GM10266 (cell line): ENCODE data around the gene GLRX5.

ENCODE experiments used
- DNase-seq: peaks from one replicate; pipeline ENCODE4 v3.0.0; 2012; ENCODE audit errors: extremely low spot score
- TF ChIP-seq, protein P1 (sequence below): IDR thresholded peaks from 2 replicates; pipeline ENCODE4 v1.5.1; 2012; ENCODE audit warnings: mild to moderate bottlenecking, low read depth; ENCODE audit not compliant: control insufficient read depth, insufficient read depth; ENCODE audit errors: missing control alignments

GLRX5 gene

DNA sequence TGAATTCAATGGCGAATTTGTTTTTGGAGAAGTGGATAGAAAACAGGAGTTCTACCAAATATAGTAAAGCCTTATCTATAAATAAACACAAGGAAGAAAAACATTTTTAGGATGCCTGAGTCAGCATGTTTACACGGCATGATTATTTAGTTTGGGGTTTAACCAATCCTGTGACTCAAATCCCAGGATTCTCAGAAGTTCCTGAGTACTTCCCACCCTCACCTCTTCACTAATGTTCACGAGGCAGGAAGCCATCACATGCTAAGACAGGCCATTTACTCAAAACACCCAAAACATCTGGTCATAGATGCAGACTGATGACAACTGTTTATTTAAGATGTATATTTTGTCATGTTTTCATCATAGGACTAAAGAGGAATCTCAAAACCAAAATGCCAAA is 3.4 kb upstream of the GLRX5 start:
- DNase-seq = no peak
- TF ChIP-seq, protein P1, sequence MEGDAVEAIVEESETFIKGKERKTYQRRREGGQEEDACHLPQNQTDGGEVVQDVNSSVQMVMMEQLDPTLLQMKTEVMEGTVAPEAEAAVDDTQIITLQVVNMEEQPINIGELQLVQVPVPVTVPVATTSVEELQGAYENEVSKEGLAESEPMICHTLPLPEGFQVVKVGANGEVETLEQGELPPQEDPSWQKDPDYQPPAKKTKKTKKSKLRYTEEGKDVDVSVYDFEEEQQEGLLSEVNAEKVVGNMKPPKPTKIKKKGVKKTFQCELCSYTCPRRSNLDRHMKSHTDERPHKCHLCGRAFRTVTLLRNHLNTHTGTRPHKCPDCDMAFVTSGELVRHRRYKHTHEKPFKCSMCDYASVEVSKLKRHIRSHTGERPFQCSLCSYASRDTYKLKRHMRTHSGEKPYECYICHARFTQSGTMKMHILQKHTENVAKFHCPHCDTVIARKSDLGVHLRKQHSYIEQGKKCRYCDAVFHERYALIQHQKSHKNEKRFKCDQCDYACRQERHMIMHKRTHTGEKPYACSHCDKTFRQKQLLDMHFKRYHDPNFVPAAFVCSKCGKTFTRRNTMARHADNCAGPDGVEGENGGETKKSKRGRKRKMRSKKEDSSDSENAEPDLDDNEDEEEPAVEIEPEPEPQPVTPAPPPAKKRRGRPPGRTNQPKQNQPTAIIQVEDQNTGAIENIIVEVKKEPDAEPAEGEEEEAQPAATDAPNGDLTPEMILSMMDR = no peak

GRCh38 chr14:95531969-95532368 is 2.9 kb upstream of the GLRX5 start:
- TF ChIP-seq, protein P1 = no peak
- DNase-seq = no peak

DNA sequence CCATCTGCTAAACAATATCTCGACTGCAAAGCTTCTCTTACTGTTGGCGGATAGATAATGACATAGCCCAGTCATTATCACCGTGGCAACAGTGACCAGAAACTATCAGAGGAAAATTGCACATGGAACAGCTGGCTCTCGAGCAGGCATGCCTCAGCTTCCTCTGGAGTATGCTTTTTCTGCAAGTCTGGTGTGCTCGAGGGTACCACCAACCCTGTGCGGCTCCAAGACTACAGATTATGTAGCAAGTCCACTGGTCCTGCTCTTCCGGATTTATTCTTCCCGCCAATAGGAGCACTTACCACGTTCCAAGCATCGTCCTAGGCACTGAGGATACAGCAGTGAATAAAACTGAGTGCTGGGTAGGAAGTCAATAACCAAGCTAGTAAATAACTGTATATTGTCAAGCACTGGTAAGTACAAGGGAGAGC is 1.4 kb upstream of the GLRX5 start:
- no peak for DNase-seq
- TF ChIP-seq, protein P1 = no peak

DNA sequence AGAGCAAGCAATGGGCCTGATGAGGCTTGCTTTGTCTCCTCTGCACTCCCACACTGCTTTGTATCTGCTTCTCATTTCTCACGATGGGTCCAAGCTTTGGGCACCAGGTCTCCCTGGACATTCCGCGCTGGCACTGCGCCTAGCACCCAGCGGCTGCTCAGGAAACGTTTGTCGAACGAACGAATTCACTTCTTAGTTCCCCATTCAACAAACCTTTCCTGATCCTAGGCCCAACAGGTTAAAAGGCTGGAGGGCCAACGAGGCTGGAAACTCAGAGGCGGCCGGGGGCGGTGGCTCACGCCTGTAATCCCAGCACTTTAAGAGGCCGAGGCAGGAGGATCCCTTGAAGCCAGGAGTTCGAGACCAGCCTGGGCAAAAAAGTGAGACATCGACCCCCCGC is 1.0 kb upstream of the GLRX5 start:
- TF ChIP-seq, protein P1 = no peak
- no peak for DNase-seq

- peak; percentile 26 for DNase-seq
- TF ChIP-seq, protein P1 = no peak
Observed at GRCh38 chr14:95535226-95536021, 574 bp downstream of the GLRX5 start.

DNA sequence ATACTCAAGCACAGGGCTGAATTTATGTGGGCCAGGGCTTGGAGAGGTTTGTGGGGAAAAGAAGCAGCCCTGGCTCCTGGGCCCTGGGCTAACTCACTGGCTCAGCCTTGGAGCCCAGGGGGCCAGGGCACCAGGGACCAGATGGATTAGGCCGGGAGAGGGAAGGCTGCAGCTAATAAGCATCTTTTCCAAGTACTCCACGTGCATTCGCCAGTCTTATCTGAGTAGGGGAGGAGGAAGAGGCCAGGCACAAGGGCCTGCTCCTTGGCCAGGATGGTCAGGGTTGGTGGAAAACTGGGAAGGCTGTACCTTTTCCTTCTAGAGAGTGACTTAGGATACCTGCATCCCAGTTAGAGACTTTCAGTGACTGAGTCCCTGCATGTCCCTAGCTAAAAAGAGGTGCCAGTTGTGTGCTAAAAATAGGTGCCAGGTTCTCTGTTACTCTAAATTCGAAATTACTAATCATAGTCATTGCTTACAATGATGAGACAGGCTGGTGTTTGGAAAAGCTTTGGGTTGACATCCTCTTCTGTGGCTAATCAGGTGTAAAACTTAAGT is 1.3 kb downstream of the GLRX5 start:
- no peak for DNase-seq
- TF ChIP-seq, protein P1 = no peak

DNA sequence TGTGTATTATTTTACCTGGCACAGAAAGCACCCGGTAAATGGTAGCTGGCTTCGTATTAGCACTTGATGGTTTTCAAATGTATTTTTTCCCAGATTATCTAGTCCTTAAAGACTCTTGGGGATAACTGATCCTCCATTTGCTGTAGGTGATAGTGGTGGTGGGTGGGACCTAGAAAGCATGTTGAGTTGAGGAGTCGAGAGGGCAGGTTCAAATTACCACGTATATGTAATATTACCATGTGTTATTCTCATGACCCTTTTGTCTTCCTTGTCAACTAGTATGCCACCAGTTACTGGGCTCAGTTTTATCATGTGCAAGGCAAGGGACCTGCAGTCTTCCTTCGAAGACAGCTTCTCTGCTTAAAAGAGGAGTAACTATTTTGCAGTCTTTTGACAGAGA is 1.8 kb downstream of the GLRX5 start:
- TF ChIP-seq, protein P1 = no peak
- DNase-seq = no peak
